GM19467 (cell line): Measurements from ENCODE around the gene ATG12.
"Not testable (repeated sequence)": the region's sequence is repeated elsewhere in the genome, so short reads cannot be mapped to it uniquely, and the experiment has no call there.

Experiments
- ATAC-seq: cut with Tn5 transposase; IDR thresholded peaks from one replicate; pipeline ENCODE4 v1.9.1; 2021; ENCODE audit warnings: mild to moderate bottlenecking, moderate library complexity; ENCODE audit not compliant: unreplicated experiment

The ATG12 gene

GRCh38 chr5:115841382-115842088 lies at the start of gene ATG12, which contains the start of gene AP3S1:
Gene ATG12 (minus strand): TSS chr5:115841565. CDS start chr5:115841552, 13 bp downstream.
Gene AP3S1 (plus strand): TSS chr5:115841935. CDS start chr5:115842038, 103 bp downstream.
- peak; percentile 75 for ATAC-seq

DNA sequence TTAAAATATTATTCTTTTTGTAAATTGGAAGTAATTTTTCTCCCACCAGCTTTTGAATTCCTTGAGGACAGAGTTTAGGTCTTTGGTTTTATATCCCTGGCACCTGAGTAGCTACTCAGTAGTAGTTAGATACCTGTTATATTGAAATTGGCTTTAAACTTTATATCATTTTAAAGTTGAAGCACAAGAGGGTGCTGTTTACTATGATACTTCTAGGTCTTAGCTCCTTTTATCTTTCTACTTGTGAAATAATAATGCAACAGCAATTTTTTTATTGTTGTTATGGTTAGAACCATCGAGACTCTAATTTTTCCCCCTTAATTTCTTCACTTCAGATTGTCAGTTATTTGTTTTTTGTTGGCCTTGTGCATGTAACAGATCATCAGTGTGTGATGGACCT lies 46.7 kb upstream of the ATG12 start:
- ATAC-seq, result no peak

GRCh38 chr5:115885208-115885607 lies 43.8 kb upstream of the ATG12 start:
- not testable (repeated sequence) for ATAC-seq

DNA sequence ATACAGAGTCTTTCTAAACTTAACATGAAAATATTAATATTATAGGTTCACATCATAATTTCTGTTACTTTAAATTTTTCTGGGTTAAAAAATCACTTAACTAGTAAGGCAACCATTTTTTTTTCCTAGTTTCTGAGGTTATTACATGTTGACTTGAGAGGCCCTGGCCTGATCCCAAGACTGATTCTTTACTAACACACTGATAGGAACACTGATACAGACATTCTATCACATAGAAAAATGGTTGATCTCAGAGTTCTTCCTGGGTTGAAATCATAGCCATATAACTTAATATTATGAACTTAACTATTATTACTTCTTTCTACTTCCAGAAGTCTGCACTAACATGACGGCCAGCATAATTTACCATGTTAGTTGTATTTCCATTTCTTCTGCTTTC lies 43.3 kb upstream of the ATG12 start:
- no peak for ATAC-seq

DNA sequence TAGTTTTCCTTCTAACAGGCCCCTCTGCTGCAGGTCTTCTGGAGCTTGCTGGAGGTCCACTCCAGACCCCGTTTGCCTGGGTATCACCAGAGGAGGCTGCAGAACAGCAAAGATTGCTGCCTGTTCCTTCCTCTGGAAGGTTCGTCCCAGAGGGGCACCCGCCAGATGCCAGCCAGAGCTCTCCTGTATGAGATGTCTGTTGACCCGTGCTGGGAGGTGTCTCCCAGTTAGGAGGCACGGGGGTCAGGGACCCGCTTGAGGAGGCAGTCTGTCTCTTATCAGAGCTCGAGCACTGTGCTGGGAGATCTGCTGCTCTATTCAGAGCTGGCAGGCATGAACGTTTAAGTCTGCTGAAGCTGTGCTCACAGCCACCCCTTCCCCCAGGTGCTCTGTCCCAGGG lies 41.1 kb upstream of the ATG12 start:
- ATAC-seq, result not testable (repeated sequence)

- not testable (repeated sequence) for ATAC-seq
Observed at GRCh38 chr5:115877342-115877741, 36.0 kb upstream of the ATG12 start.

DNA sequence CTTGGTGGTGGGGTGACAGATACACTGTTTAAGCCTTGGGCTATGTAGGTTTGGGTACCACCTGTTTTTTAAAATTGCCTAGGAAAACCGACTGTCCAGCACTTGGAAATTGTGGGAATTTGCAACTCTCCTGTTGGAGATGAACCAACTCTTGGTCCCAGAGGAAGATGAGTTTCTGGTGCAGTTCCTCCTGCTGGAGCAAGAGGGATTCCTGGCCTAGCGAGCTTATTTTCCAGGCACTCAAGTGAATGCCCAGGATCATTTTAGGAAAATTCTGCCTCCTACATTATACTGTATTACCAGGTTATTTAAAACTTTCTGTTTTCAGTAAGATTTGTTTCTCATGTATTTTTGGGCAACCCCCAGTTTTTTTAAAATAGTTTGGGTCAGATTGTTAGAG lies 34.1 kb upstream of the ATG12 start:
- ATAC-seq, result no peak

DNA sequence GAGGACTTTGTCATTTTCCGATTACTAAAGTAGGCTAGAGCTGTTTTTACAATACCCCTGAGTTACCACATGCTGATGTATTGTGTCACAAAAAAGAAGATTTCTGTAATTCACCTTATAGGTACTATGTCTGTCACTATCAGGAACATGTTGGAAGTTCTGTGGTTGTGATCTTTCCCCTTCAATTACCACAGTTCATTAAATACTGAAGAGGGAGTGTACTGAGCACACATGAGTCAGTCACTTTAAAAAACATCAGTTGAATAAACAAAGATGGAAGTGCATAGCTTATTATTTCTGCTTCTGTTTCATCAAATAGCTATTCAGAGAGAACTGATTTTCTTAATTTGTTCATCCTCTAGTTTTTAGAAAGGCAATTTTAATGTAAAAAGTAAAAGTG lies 32.0 kb upstream of the ATG12 start:
- ATAC-seq, result no peak

DNA sequence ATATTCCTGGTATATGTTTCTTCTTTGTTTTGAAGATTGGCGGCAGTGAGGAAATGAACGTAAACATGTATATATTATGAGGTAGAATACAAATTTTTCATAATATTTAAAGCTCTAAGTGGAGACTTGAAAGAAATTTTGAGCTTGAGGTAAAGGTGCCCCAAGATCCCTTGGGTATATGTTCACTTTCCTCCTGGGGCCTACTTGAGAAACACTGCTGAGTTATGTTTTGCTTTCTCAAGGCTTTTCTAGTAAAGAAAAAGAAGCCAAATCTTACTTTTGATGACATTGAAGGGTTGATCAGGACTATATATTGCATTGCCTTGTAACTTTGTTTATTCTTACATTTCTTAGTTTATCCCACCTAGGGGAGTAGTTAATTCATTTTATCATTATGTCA lies 31.1 kb upstream of the ATG12 start:
- ATAC-seq, result no peak

DNA sequence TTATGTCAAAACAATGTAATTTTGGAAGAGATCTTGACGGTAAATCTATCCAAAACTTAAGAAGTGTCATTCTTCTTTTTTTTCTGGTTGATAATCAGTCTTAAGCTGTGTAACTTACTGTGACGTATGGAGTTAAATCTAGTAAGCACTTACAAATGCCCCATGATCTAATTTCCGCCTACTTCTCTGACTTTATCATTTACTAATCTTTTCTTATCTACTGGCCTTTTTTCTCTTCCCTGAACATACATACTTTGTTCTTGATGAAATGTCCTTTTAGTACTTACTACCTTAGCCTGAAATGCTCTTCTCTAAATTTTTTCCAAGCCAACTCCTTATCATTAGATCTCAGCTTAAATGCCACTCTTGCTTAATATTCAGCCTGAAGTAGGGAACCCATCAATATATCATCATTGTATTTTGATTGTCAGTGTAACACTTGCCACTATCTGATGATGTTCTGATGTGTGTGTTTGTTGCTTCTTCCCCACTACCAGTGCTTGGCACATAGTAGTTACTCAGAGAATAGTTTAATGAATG lies 28.0 kb upstream of the ATG12 start:
- ATAC-seq, result no peak

DNA sequence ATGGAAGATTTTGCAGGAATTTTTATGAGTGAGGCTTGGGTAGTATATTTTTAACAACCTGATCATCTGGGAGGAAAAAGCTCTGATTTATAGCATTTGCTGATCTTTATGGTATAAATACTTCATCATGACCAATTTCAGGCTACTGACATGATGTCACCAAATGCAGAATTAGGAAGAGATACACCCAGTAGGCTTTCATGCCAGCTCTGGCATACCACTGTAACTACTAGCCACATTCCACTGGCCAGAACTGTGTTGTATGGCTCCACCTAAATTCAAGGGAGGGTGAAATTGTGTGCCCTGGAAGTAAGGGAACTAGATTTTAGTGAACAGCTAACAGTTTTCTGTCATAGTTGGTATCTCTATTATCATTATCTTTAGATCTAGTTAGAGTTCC lies 18.0 kb upstream of the ATG12 start:
- ATAC-seq, result no peak

- ATAC-seq, result no peak
Observed at GRCh38 chr5:115858396-115858795, 17.0 kb upstream of the ATG12 start.

DNA sequence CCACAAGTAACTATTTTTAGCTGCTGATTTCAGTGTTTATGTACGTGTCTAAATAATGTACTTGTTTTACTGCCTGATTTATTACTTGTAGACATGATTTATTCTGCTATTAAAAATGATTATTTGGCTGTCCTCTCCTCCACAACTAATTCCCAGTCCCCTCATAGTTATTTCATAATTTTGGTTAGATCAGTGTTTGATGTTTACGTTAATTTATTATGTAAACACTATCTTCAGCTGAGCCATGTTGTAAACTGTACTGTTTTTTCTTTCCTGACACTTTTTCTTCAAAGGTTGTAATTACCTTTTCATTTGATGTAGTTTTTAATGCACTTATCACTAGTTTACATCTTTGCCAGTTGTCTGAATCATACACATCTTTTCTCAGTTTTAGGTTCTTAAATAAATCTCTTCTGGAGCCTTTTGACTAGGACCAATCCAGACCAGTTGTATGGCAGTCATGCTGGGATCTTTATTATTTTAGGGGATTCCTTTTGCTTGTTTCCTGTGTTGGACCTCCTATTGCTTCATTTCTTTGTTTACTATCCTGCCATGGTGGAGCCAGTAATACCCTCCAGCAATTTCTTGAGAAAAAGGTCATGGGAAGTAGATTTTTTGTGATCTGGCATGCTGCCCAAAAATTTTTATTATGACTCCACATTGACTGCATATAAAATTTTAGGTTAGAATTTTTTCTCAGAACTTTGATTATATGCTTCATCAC lies 16.4 kb upstream of the ATG12 start:
- no peak for ATAC-seq

DNA sequence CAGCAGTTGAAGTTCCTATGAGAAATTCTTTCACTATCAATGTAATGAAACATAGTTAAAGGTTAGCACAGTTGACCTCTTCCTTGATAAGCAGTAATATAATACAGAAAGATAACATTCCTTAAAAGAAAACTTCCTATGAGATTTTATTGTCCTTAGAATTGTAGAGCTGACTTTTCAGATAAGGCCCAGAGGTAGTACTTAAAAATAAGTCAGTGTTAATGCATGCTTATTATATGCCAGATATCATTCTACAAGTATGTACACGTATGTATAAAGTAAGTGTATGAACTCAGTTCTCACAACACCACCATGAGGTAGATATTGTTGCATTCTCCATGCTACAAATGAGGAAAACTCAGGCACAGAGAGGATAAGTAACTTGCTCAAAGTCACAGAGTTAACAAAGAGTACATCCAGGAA lies 15.7 kb upstream of the ATG12 start:
- ATAC-seq, result no peak

GRCh38 chr5:115855959-115856358 lies 14.6 kb upstream of the ATG12 start:
- no peak for ATAC-seq

GRCh38 chr5:115854139-115854538 lies 12.8 kb upstream of the ATG12 start:
- ATAC-seq, result no peak

DNA sequence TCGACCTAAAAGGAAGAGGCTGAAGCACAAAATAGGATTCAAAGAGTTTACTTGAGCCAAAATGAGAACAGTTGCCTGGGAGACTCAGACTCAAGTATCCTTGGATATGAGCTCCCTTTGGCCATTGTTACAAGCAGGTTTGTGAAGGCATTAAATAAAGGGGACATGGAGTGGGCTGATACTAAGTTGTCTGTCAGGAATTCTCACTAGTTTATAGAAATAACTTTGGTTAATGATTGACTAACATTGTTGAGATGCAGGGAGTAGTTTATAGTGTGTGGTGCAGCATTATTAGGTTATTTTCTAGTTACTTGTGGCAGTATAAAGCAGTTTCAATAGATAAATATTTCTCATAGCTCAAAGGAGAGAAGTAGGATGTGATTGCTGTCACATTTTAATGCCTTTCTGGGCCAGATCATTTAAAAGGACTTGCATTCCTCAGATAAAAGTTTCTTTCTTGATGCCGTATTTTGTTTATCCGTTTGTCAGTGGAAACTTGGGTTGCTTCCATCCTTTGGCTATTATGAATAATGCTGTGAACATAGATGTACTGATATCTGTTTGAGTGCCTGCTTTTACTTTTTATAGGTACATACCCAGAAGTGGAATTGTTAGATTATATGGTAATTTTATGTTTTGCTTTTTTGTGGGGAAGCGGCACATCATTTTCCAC lies 9.5 kb upstream of the ATG12 start:
- no peak for ATAC-seq

GRCh38 chr5:115849258-115849798 lies 8.0 kb upstream of the ATG12 start:
- ATAC-seq, result no peak

DNA sequence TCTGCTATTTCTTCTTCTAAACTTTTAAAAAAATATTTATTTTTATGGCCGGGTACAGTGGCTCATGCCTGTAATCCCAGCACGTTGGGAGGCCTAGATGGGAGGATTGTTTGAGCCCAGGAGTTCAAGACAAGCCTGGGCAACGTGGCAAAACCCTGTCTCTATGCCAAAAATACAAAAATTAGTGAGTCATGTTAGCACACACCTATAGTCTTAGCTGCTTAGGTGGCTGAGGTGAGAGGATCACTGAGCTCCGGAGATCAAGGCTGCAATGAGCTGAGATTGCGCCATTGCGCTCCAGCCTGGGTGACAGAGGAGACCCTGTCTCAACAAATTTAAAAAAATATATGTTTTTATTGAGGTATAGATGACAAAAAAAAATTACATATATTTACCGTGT lies 5.9 kb upstream of the ATG12 start:
- no peak for ATAC-seq

DNA sequence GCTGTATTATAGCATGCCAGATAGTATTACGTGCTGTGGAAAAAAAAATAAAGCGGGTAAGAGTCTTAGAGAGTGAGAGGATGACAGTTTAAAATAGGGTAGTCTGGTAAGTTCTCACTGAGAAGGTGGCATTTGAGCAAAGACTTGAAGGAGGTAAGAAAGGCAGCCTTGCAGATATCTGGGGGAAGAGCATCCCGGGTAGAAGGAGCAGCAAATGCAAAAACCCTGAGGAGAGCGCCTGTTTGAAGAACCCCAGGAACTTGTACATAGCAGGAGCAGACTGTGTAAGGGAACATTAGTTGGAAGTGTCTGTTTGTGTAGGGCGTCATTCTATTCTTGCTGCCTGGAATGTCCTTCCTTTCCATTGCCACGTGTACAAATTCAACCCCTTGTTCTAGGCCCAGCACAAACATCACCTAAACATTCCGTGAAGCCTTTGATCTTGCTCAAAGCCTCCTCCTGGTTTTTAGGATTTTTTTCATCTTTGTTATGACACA lies 3.0 kb upstream of the ATG12 start:
- ATAC-seq, result no peak
